ENCODE data around the gene PRUNE1.

DNA sequence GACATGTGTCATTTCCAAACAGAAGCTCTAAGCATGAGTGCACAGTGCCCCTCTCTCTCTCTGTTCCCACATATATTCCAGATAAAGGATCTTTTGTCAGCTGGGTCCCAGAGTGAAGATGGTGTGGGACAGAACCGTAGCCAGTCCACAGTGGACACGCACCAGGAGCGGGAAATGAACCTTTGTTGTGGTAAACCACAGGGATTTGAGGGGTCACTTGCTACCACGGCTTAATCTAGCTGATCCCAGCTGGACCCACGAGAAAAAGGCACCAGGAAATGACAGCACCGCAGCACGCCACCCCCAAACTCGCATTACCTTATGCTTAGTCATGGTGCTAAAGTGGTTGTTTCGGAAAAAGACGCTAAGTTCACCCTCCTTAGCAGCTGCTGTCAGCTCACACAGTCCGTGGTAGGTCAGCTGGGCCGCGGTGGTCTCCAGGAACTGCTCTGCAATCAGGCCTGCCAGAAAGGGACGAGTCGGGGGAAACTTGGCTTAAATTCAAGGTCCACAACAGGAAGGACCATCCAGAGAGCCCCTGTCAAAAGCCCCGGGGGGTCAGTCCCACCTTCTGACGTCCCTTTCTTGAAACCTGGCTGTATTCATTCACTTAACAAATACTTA lies 9.1 kb upstream of the PRUNE1 start:
- TF ChIP-seq NFE2L2 (IDR thresholded peaks at IDR 0.05; ENCODE audit: low read depth, low read length) (peak; percentile 91), CTCF (conservative IDR thresholded peaks at IDR 0.05; ENCODE audit: low read depth, low read length) (no peak), USF2 (IDR thresholded peaks at IDR 0.05; ENCODE audit: low read depth, low read length) (no peak; the same call in 1 of the 2 replicates), POLR2A (IDR thresholded peaks at IDR 0.05; ENCODE audit: low read depth, low read length) (no peak), CHD1 (IDR thresholded peaks at IDR 0.05; ENCODE audit: low read depth, low read length) (no peak)

Measured in IMR-90 (cell line).